ENCODE data around the gene ACSL6.

The ACSL6 gene

GRCh38 chr5:131977212-131977604 lies 34.2 kb downstream of the ACSL6 start:
- no peak for DNase-seq (ENCODE audit: low read depth)

GRCh38 chr5:131976414-131977211 lies 34.8 kb downstream of the ACSL6 start:
- DNase-seq (ENCODE audit: low read depth), result no peak

GRCh38 chr5:131974956-131975726 lies 36.3 kb downstream of the ACSL6 start:
- DNase-seq (ENCODE audit: low read depth), result no peak

- DNase-seq (ENCODE audit: low read depth), result no peak
Observed at GRCh38 chr5:131974622-131974955, 36.9 kb downstream of the ACSL6 start.

- no peak for DNase-seq (ENCODE audit: low read depth)
Observed at GRCh38 chr5:131974016-131974415, 37.4 kb downstream of the ACSL6 start.

GRCh38 chr5:131973089-131973712 lies 38.3 kb downstream of the ACSL6 start:
- no peak for DNase-seq (ENCODE audit: low read depth)

GRCh38 chr5:131968396-131968954 lies 43.0 kb downstream of the ACSL6 start:
- DNase-seq (ENCODE audit: low read depth), result no peak

- no peak for DNase-seq (ENCODE audit: low read depth)
Observed at GRCh38 chr5:131966551-131966950, 44.9 kb downstream of the ACSL6 start.

GRCh38 chr5:131965826-131966415 lies 45.5 kb downstream of the ACSL6 start:
- DNase-seq (ENCODE audit: low read depth), result no peak

GRCh38 chr5:131959906-131960305 lies 51.6 kb downstream of the ACSL6 start:
- DNase-seq (ENCODE audit: low read depth), result no peak

GRCh38 chr5:131959136-131959535 lies 52.3 kb downstream of the ACSL6 start:
- no peak for DNase-seq (ENCODE audit: low read depth)

GRCh38 chr5:131957721-131958441 lies 53.6 kb downstream of the ACSL6 start:
- no peak for DNase-seq (ENCODE audit: low read depth)

- DNase-seq (ENCODE audit: low read depth), result no peak
Observed at GRCh38 chr5:131953969-131954368, 57.5 kb downstream of the ACSL6 start.

- no peak for DNase-seq (ENCODE audit: low read depth)
Observed at GRCh38 chr5:131952301-131952857, 59.1 kb downstream of the ACSL6 start.

GRCh38 chr5:131950706-131951105 lies 60.8 kb downstream of the ACSL6 start:
- no peak for DNase-seq (ENCODE audit: low read depth)

- DNase-seq (ENCODE audit: low read depth), result no peak
Observed at GRCh38 chr5:131947445-131947844, 64.0 kb downstream of the ACSL6 start.

- no peak for DNase-seq (ENCODE audit: low read depth)
Observed at GRCh38 chr5:131945551-131946168, 65.8 kb downstream of the ACSL6 start, which contains the start of gene MEIKIN. Gene MEIKIN (minus strand): TSS chr5:131945663. CDS start chr5:131945505, 158 bp downstream.

- DNase-seq (ENCODE audit: low read depth), result no peak
Observed at GRCh38 chr5:131944702-131945550, 66.5 kb downstream of the ACSL6 start.

GRCh38 chr5:131943916-131944315 lies 67.5 kb downstream of the ACSL6 start:
- no peak for DNase-seq (ENCODE audit: low read depth)

- DNase-seq (ENCODE audit: low read depth), result no peak
Observed at GRCh38 chr5:131942016-131942415, 69.4 kb downstream of the ACSL6 start.

Measured in stimulated activated CD8-positive, alpha-beta memory T cell treated with anti-CD3 and anti-CD28 coated beads, Interleukin-15, amount 100 ng/mL, for 24 hours (primary cell).